Gastrocnemius medialis (tissue), 4 donors: ENCODE results near the gene FOXB1. TPM values are rescaled to one million over a fixed set of nuclear protein-coding genes. Genes with fewer than 3 reads are reported as not detected.

Experiments
- ATAC-seq, 2 donors: fragments of 150-250 bp; one replicate each; pipeline ENCODE4 v1.9.1; 2016
- DNase-seq, 2 donors: peaks; one replicate each; pipeline ENCODE4 v3.0.0-alpha.2; 2019
- H3K27ac ChIP-seq, 4 donors: fragments of 200-600 bp; sonication (generic); 1 replicate in 1 of 4; 2 replicates in 3 of 4; pipeline ENCODE4 v1.5.1; 2016 to 2018; ENCODE audit warnings: mild to moderate bottlenecking in 2 of 4, moderate library complexity in 1 of 4
- H3K27me3 ChIP-seq, 3 donors: fragments of 200-600 bp; sonication (generic) in 2 of 3; 1 replicate in 1 of 3; 2 replicates in 2 of 3; pipeline versions ENCODE4 v1.5.1 to v1.6.0; 2016 to 2019; ENCODE audit warnings: mild to moderate bottlenecking in 1 of 3, moderate library complexity in 1 of 3
- H3K36me3 ChIP-seq, 2 donors: fragments of 200-600 bp; sonication (generic) in 1 of 2; one replicate each; pipeline ENCODE4 v1.5.1; 2017 to 2018
- H3K4me1 ChIP-seq, 2 donors: fragments of 200-600 bp; sonication (generic) in 1 of 2; one replicate each; pipeline ENCODE4 v1.5.1; 2016 to 2017; ENCODE audit warnings: mild to moderate bottlenecking in 2 of 2
- H3K4me3 ChIP-seq, 4 donors: fragments of 200-600 bp; sonication (generic) in 3 of 4; 1 replicate in 1 of 4; 2 replicates in 3 of 4; pipeline ENCODE4 v1.5.1; 2016 to 2019; ENCODE audit warnings: mild to moderate bottlenecking in 2 of 4
- H3K9me3 ChIP-seq, 3 donors: fragments of 200-600 bp; sonication (generic) in 2 of 3; 1 replicate in 1 of 3; 2 replicates in 2 of 3; pipeline ENCODE4 v1.5.1; 2016 to 2019
- CTCF ChIP-seq, 5 experiments: fragments of 450-650 bp in 3 of 5; fragments of 200-600 bp in 2 of 5; sonication (generic) in 2 of 5; IDR thresholded peaks in 4 of 5; conservative IDR thresholded peaks in 1 of 5; 1 replicate in 4 of 5; 2 replicates in 1 of 5; pipeline ENCODE4 v1.5.1; 2016 to 2019; ENCODE audit warnings: antibody characterized with exemption in 5 of 5, mild to moderate bottlenecking in 3 of 5, moderate library complexity in 3 of 5
- POLR2A ChIP-seq, 2 donors: fragments of 450-650 bp; IDR thresholded peaks; one replicate each; pipeline ENCODE4 v1.6.1; 2017; ENCODE audit warnings: antibody characterized with exemption in 2 of 2, mild to moderate bottlenecking in 2 of 2, moderate library complexity in 2 of 2
- in situ Hi-C, 4 donors: fragments of 200-750 bp; cut with MboI; loops; one replicate each; pipeline versions ENCODE4 v1.15.0 to v1.8.0; 2017; ENCODE audit warnings: low sequenced_read_pairs in 4 of 4
- intact Hi-C: fragments of 100-400 bp; cut with DNase I; formaldehyde crosslinking; loops from one replicate; pipeline ENCODE4 v1.15.1; 2023; ENCODE audit warnings: low total_unique reads
- total RNA-seq, 4 donors: library from RNA; depleted of rRNA; stranded (reverse); fragments of >200 nt; gene quantifications; one replicate each; pipeline versions ENCODE4 v1.1.0 to v1.2.3, GENCODE V29; 2016

FOXB1 gene
- total RNA-seq, 4 donors from 2014 or later = not detected

GRCh38 chr15:60000113-60000823 is 3.8 kb upstream of the FOXB1 start:
- Histone ChIP-seq H3K4me3 (no peak overlapping the region), H3K4me1 (peaks cover 18 to 29% of the 10 kb centered on the region in 2 donors), H3K9me3 (no peaks in the 10 kb centered on the region), H3K27me3 (peaks cover 99 to 100% (median 100%) of the 10 kb centered on the region in 3 donors), H3K36me3 (no peaks in the 10 kb centered on the region), H3K27ac (no peak overlapping the region)
- no peak for TF ChIP-seq CTCF (IDR thresholded peaks at IDR 0.05 in 4 of 5, conservative IDR thresholded peaks at IDR 0.05 in 1 of 5)
- no peak for TF ChIP-seq POLR2A (IDR thresholded peaks at IDR 0.05)
- in situ Hi-C loops = no loop called here
- ATAC-seq (no peak), DNase-seq (no peak)
- intact Hi-C loops = no loop called here

GRCh38 chr15:60000824-60001609 is 3.1 kb upstream of the FOXB1 start:
- Histone ChIP-seq H3K27ac (no peak overlapping the region), H3K36me3 (no peaks in the 10 kb centered on the region), H3K27me3 (peaks cover 99 to 100% (median 100%) of the 10 kb centered on the region in 3 donors), H3K4me1 (peaks cover 20 to 37% of the 10 kb centered on the region in 2 donors), H3K4me3 (no peak overlapping the region), H3K9me3 (no peaks in the 10 kb centered on the region)
- intact Hi-C loops (no loop called here), in situ Hi-C loops (no loop called here)
- ATAC-seq = no peak
- no peak for TF ChIP-seq POLR2A (IDR thresholded peaks at IDR 0.05)
- no peak for TF ChIP-seq CTCF (IDR thresholded peaks at IDR 0.05 in 4 of 5, conservative IDR thresholded peaks at IDR 0.05 in 1 of 5)
- DNase-seq = no peak

DNA sequence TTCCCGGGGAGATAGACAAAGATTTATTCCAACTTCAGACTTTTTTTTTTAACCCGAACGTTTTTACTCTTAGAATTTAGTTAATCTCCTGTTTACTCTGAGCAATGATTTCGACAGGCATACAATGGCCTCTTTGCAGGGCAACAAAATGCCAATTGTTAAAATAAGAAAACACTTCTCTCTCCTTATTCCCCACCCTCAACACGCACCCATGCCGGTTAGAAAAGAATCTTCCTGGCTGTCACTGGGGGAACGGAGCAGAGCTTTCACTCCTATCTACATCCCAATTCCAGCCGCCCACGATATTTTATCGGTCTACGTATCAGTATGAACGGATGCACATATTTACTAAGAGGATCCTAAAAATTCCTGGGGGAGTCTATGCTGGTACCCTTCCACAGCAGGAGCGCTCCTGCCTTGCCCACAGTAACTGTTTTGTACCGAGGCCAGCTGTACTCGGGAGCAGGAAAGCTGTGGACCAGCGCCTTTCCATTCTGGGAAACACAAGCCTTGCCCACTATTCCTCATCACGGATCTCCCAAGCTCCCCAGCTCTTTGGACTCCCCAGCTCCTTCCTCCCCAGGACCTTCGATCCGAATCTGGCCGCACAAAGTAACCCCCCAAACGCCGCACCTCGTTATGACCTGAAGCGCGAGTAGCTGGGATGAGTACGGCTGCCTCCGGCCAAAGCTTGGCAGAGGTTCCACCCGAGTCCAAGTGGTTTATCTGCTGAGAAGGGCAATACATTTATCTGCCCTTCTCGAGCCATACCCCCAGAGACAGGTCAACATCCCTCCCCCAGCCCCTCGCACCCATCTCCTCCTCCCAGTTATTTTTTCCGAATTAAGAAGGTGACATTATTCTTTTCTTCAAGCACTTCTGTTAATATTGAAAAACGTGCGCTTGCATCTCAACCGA is 2.2 kb upstream of the FOXB1 start:
- Histone ChIP-seq H3K27me3 (peaks cover 99 to 100% (median 100%) of the 10 kb centered on the region in 3 donors), H3K9me3 (no peaks in the 10 kb centered on the region), H3K4me3 (no peak overlapping the region), H3K27ac (no peak overlapping the region), H3K4me1 (peaks cover 28 to 38% of the 10 kb centered on the region in 2 donors), H3K36me3 (no peaks in the 10 kb centered on the region)
- intact Hi-C loops (no loop called here), in situ Hi-C loops (no loop called here)
- ATAC-seq (no peak), DNase-seq (no peak)
- TF ChIP-seq CTCF (IDR thresholded peaks at IDR 0.05 in 4 of 5, conservative IDR thresholded peaks at IDR 0.05 in 1 of 5) (no peak), POLR2A (IDR thresholded peaks at IDR 0.05) (no peak)

GRCh38 chr15:60002528-60003218 is 1.4 kb upstream of the FOXB1 start:
- in situ Hi-C loops = no loop called here

More at GRCh38 chr15:60002528-60003218, 1.4 kb upstream of the FOXB1 start:
- intact Hi-C loops = no loop called here
- TF ChIP-seq POLR2A (IDR thresholded peaks at IDR 0.05) = no peak
- no peak for TF ChIP-seq CTCF (IDR thresholded peaks at IDR 0.05 in 4 of 5, conservative IDR thresholded peaks at IDR 0.05 in 1 of 5)
- Histone ChIP-seq H3K9me3 (no peaks in the 10 kb centered on the region), H3K27ac (no peak overlapping the region), H3K4me1 (peaks cover 25 to 31% of the 10 kb centered on the region in 2 donors), H3K27me3 (peaks cover 97 to 100% (median 100%) of the 10 kb centered on the region in 3 donors), H3K4me3 (no peak overlapping the region), H3K36me3 (no peaks in the 10 kb centered on the region)
- ATAC-seq (no peak), DNase-seq (no peak)
